Measurements from ENCODE around the gene ASAP2.

ASAP2 gene

GRCh38 chr2:9296559-9296958 lies 89.9 kb downstream of the ASAP2 start:
- DNase-seq (ENCODE audit: low read depth, low spot score) = no peak

GRCh38 chr2:9297156-9297555 lies 90.5 kb downstream of the ASAP2 start:
- DNase-seq (ENCODE audit: low read depth, low spot score) = no peak

GRCh38 chr2:9297807-9298206 lies 91.2 kb downstream of the ASAP2 start:
- DNase-seq (ENCODE audit: low read depth, low spot score) = no peak

DNA sequence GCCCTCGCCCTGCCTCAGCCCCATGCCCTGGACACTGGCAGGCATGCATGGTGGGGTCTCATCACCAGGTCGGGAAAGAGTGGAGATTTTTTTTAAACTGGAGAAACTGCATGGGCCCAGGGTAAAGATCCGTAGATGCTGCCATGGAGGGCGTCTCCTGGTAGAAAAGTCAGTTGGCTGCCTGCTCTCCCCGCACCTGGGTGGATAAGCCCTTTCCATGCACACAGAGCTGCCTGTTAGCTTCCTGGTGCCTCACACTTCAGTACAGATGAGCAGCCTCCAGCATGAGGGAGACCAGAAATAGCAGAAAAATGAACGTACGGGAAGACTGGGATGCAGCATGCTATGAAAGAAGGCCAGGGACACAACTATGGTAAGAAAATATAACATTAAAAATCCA lies 92.0 kb downstream of the ASAP2 start:
- DNase-seq (ENCODE audit: low read depth, low spot score) = no peak

DNA sequence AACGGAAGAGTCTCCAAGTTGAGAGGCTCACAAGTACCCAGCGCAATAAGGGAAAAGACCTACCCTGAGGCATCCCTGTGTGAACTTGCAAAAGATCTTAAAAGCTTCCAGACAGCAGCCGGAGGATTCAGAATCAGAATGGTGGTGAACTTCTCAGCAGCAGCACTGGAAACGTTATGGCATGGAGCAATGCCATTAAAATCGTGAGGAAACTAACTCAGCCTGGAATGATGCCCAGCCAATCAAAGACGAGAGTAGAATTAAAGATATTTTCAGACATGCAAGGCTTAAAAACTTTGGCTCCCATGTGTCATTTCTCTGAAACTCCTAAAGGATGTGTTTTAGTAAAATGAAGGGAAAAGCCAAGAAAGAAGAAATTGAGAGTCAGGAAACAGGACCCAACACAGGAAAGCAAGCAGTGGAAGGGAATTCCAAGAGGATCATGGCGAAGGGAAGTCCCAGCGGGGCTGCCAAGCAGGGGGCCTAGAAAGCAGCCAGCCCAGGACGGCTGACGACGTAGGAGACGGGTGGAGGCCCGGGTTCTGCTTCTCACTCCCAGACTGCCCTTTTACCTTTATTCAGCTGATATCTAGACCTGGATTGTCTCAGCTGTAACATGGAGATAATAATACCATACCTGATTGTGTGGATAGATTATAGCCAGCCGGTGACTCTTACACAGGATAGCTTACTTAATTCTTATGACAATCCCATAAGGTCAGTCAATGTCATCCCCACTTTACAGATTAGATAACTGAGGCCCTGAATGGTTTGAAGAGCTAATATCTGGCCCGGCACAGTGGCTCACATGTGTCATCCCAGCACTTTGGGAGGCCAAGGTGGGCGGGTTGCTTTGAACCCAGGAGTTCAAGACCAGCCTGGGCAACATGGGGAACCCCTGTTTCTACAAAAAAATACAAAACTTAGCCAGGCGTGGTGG lies 92.8 kb downstream of the ASAP2 start:
- DNase-seq (ENCODE audit: low read depth, low spot score) = no peak

GRCh38 chr2:9300214-9300613 lies 93.6 kb downstream of the ASAP2 start:
- DNase-seq (ENCODE audit: low read depth, low spot score) = no peak

DNA sequence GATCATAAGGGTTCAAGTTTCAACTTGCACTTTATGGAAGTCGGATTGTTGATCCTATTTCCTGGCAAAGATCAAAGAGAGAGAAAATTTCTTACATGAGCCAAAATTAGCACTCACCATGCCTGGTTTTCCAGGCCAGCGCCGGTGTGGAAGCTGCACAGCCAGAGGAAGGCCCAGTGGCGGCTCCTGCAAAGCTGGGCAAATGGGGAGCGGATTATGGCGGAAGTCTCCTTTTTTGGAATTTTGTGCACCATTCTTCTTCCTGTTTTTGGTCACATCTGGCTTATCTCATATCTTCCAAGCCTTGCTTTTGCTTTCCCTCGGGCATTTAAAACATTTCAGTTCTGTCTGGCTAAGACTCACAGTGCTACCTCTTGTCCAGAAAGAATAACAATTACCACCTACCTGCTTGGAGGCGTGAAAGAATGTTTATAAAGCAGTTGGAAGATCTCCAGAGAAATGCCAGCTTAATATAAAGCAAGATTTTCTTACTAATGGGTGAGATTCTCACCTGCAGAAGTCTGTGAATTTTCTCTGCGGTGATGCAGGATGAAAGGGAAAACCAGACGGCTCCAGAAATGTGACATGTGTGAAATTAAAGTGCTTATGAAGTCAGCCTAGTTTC lies 94.3 kb downstream of the ASAP2 start:
- DNase-seq (ENCODE audit: low read depth, low spot score) = no peak

GRCh38 chr2:9302755-9303154 lies 96.1 kb downstream of the ASAP2 start:
- no peak for DNase-seq (ENCODE audit: low read depth, low spot score)

DNA sequence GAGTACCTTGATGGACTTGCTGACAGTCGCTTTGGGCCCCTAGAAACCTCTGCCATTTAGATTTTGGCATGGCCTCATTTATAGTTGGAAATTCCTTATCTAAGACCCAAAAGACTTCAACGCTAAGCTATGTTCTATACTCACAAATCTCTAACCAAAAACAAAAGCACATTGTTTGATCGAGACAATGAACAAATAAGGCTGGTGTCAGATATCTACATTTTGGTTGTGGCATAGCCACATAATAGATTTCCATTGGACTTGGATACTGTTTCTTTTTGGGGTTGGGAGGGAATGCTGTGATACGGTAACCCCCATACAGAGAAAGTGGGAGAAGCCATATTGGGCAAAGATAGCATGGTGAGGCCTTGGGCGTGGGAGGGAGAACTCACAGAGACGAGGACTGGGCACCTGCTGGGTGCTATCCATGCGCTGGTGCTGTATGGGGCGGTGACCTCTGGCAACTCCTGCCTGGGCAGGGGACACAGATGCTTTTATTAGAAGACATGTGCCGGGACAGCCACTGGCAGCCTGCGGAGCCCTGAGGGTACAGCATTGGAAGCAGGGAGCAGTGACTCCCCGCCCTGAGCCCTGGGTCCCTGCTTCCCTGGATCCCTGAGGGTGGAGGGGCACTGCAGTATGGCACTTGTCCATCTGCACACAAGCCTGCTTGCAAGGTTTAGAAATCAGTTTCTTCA lies 97.1 kb downstream of the ASAP2 start:
- DNase-seq (ENCODE audit: low read depth, low spot score) = no peak

GRCh38 chr2:9306911-9307310 lies 100.3 kb downstream of the ASAP2 start:
- no peak for DNase-seq (ENCODE audit: low read depth, low spot score)

DNA sequence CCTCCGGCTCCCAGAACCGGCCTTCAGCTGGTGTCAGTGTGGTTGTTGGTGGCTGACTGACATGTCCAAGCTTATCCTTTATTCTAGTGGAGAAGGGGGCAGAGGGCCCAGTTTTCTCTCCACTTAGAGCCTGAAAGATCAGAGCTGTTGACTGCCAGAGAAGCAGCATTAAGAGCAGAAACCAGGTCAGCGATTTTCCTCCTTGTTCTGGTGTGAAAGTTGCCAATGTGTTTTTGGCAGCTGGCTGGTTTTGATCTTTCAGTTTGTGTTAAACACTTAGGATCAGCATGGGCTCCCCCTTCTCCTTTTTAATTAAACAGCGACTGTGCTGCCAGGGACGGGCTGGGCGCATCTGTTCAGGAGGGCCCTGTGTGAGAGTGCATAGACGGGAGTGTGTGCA lies 100.9 kb downstream of the ASAP2 start:
- DNase-seq (ENCODE audit: low read depth, low spot score) = no peak

DNA sequence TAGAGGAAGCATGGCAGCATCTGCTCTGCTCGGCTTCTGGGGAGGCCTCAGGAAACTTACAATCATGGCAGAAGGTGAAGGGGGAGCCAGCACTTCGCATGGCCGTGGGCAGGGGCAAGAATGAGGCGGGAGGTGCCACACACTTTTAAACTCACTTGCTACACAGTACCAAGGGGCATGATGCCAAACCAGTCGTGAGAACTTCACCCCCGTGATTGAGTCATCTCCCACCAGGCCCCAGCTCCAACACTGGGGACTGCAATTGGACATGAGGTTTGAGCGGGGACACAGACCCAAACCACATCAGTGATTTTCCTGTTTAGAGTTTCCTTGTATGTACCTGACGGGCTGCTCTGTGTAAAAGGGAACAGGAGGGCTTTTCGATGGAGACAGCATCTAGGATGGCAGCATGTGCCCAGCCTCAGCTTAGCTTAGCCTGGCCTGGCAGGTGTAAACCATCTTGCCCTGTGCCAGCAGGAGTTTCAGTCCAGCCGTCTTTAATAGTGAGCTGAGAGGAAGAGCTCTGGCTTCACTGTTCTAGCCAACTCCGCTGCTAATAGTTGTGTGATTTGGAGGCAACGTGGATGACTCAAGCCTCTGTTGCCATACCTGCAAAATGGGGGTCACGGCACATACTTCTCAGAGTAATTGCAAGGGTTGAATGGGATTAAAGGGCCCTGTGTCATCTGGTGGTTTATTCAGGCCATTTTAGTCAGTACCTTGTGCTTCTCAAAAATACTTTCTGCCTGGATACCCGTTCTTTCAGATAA lies 101.8 kb downstream of the ASAP2 start:
- DNase-seq (ENCODE audit: low read depth, low spot score) = no peak

DNA sequence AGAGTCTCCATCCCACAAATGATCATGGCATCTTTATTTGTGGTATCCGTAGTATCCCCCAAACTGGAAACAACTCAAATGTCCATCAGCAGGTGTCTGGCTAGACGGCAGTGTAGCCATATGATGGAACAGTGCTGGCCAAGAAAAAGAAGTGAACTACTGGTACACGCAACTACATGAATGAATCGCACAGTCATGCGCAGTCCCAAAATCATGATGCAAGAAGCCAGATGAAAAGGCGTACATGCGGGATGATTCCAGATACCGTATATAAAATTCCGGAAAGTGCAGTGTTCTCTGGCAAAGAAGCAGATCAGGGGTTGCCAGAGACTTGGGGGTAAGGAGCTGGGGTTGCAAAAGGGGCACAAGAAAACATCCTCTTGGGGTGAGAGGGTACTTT lies 102.5 kb downstream of the ASAP2 start:
- DNase-seq (ENCODE audit: low read depth, low spot score) = no peak

- no peak for DNase-seq (ENCODE audit: low read depth, low spot score)
Measured at GRCh38 chr2:9310377-9310776, 103.8 kb downstream of the ASAP2 start.

GRCh38 chr2:9310798-9311197 lies 104.2 kb downstream of the ASAP2 start:
- DNase-seq (ENCODE audit: low read depth, low spot score) = no peak

DNA sequence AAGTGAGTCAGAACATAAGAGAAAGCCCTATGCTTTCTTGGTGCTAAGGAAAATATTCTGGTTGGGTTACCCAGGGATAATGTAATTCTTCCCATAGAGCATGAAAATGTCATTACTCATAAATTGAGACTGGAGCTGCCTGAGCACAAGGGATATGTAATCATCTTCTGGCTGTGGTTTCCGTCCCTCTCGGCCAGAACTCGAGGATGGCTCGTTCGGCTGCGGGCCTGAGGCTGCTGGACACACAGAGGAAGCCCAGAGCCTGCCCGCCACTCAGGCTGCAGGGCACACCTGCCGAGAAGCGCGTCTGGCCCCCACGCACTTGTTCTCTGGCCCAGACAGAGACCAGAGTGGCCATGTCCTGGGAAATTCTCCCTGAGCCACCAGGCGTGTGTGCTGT lies 104.9 kb downstream of the ASAP2 start:
- DNase-seq (ENCODE audit: low read depth, low spot score) = no peak

DNA sequence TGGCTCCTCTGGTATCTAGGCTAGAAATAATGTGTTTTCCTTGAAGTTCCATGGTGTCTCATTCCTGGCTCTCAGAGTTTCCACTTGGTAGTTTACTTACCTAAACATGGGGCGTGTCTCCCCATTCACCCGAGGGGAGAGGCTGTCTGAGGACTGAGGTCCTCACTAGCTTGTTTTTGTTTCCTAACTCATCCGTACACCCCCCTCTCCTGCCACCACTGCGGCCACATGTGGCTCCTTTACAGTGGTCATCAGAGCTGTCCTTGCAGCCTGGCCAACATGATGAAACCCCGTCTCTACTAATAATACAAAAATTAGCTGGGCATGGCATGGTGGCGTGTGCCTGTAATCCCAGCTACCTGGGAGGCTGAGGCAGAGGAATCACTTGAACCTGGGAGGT lies 106.0 kb downstream of the ASAP2 start:
- DNase-seq (ENCODE audit: low read depth, low spot score) = no peak

DNA sequence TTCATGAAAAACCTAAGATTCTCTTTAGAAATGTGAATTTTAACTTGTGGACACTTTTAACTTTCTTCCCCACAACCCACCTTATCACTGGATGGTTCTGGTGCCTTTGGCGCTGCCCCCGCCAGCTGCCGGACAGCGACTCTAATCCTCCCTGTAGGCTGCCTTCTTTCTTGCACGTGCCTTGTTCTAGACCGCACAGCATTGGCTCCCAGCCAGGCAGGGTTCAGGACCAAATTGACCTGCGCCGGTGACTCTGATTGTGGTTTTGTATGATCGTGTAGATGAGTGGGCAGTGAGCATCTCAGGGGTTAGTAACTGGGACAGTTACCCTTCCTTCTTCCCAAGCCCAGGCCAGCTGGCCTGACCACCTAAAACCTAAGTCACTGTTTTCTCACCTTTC lies 106.8 kb downstream of the ASAP2 start:
- no peak for DNase-seq (ENCODE audit: low read depth, low spot score)

DNA sequence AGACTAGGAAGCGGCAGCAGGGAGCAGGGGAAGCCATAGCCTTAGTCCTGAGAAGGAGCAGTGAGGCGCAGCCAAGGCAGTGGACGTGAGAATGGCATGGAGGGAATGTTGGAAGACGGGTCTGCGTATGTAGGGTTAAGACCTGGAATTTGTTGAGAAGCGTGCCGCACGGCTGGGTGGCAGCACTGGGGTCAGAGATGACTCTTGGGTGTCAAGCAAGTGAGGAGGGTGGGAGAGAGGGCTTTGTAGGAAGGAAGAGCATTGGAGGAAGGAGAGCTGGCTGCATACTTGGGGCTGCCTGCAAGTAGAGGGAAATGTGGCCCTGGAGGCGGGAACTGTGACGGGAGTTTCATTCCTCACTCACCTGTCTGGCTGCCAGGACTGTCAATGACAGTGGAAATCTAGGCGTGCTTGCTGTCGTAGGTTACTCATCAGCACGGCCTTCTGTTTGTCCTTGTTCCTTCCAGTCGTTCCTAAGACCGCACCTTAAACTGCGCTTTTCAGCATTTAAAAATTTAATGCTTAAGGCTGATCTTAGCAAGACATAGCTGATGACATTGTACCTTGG lies 108.8 kb downstream of the ASAP2 start:
- no peak for DNase-seq (ENCODE audit: low read depth, low spot score)

GRCh38 chr2:9317559-9317958 lies 110.9 kb downstream of the ASAP2 start:
- DNase-seq (ENCODE audit: low read depth, low spot score) = no peak
